ENCODE results near the gene ST3GAL2.

- TF ChIP-seq CTCF (conservative IDR thresholded peaks at IDR 0.05; ENCODE audit: low read length): no peak
- TF ChIP-seq EZH2phosphoT487 (IDR thresholded peaks at IDR 0.05; ENCODE audit: borderline replicate concordance, low read depth, low read length): no peak
These were observed 42.5 kb downstream of the ST3GAL2 start for GRCh38 chr16:70396246-70396904.

Measured in OCI-LY7 (cell line).